ENCODE data around the gene NAPB.
"Not testable (repeated sequence)": the region's sequence is repeated elsewhere in the genome, so short reads cannot be mapped to it uniquely, and the experiment has no call there.

The NAPB gene

GRCh38 chr20:23420943-23421931 is at the start of gene NAPB:
Gene NAPB, minus strand, starts transcription at chr20:23421488. Its CDS starts 86 bp downstream, at chr20:23421402.
- peak; percentile 61 for DNase-seq (ENCODE audit: low read depth)
- H3K4me3 ChIP-seq (ENCODE audit: low read depth, low read length): peak within 1 kb of the TSS; percentile 98
- TF ChIP-seq CTCF (IDR thresholded peaks at IDR 0.05; ENCODE audit: control insufficient read depth, extremely low read depth, insufficient read depth): no peak

- DNase-seq (ENCODE audit: low read depth); H3K4me3 ChIP-seq (ENCODE audit: low read depth, low read length): not testable (repeated sequence)
Measured at GRCh38 chr20:23466961-23467360, 45.7 kb upstream of the NAPB start.

- no peak for TF ChIP-seq CTCF (IDR thresholded peaks at IDR 0.05; ENCODE audit: control insufficient read depth, extremely low read depth, insufficient read depth)
- no peak overlapping the region for H3K4me3 ChIP-seq (ENCODE audit: low read depth, low read length)
- no peak for DNase-seq (ENCODE audit: low read depth)
Measured at GRCh38 chr20:23461180-23461579, 39.9 kb upstream of the NAPB start.

- H3K4me3 ChIP-seq (ENCODE audit: low read depth, low read length): no peak overlapping the region
- no peak for DNase-seq (ENCODE audit: low read depth)
- no peak for TF ChIP-seq CTCF (IDR thresholded peaks at IDR 0.05; ENCODE audit: control insufficient read depth, extremely low read depth, insufficient read depth)
Measured at GRCh38 chr20:23459461-23460150, 38.3 kb upstream of the NAPB start.

- TF ChIP-seq CTCF (IDR thresholded peaks at IDR 0.05; ENCODE audit: control insufficient read depth, extremely low read depth, insufficient read depth): no peak
- DNase-seq (ENCODE audit: low read depth): no peak
- no peak overlapping the region for H3K4me3 ChIP-seq (ENCODE audit: low read depth, low read length)
Measured at GRCh38 chr20:23456873-23457272, 35.6 kb upstream of the NAPB start.

- TF ChIP-seq CTCF (IDR thresholded peaks at IDR 0.05; ENCODE audit: control insufficient read depth, extremely low read depth, insufficient read depth): no peak
- DNase-seq (ENCODE audit: low read depth): no peak
- H3K4me3 ChIP-seq (ENCODE audit: low read depth, low read length): no peak overlapping the region
Measured at GRCh38 chr20:23456409-23456808, 35.1 kb upstream of the NAPB start.

GRCh38 chr20:23455639-23456038 is 34.4 kb upstream of the NAPB start:
- no peak for TF ChIP-seq CTCF (IDR thresholded peaks at IDR 0.05; ENCODE audit: control insufficient read depth, extremely low read depth, insufficient read depth)
- no peak for DNase-seq (ENCODE audit: low read depth)
- no peak overlapping the region for H3K4me3 ChIP-seq (ENCODE audit: low read depth, low read length)

Measured in LNCaP clone FGC (cell line).